SK-N-MC (cell line): Measurements from ENCODE around the gene CBLN1.

Experiments
- DNase-seq: peaks from one replicate; pipeline ENCODE4 v3.0.0-alpha.2; 2011; ENCODE audit warnings: low read depth, low spot score
- H3K27ac ChIP-seq: fragments of 200-600 bp; sonication (generic); 2 replicates; pipeline ENCODE4 v1.5.1; 2016; ENCODE audit warnings: mixed run types
- H3K36me3 ChIP-seq: fragments of 200-600 bp; sonication (generic); 2 replicates; pipeline ENCODE4 v1.6.1; 2017; ENCODE audit warnings: antibody characterized with exemption, low read length, mixed read lengths; ENCODE audit not compliant: insufficient read depth
- H3K4me3 ChIP-seq: fragments of 200-600 bp; sonication (generic); 2 replicates; pipeline ENCODE4 v1.5.1; 2016
- H3K9ac ChIP-seq: fragments of 200-600 bp; sonication (generic); 2 replicates; pipeline ENCODE4 v1.8.0; 2017; ENCODE audit warnings: mixed run types, mixed read lengths; ENCODE audit not compliant: insufficient read length
- H3K9me3 ChIP-seq: fragments of 200-600 bp; sonication (generic); 2 replicates; pipeline ENCODE4 v1.6.1; 2017; ENCODE audit warnings: low read depth, mild to moderate bottlenecking, antibody characterized with exemption, low read length, moderate library complexity, mixed read lengths
- EZH2 ChIP-seq: fragments of 200-600 bp; sonication (generic); IDR thresholded peaks from one replicate; pipeline ENCODE4 v1.6.1; 2017; ENCODE audit warnings: antibody characterized with exemption
- FOXP2 ChIP-seq: optimal IDR thresholded peaks from 2 replicates; pipeline ENCODE3; 2011; ENCODE audit warnings: mild to moderate bottlenecking, moderate library complexity; ENCODE audit not compliant: insufficient read depth; ENCODE audit errors: extremely low read length, control extremely low read depth
- POLR2AphosphoS5 ChIP-seq: IDR thresholded peaks from 2 replicates; pipeline ENCODE4 v1.6.1; 2012; ENCODE audit warnings: mild to moderate bottlenecking, low read depth, low read length, borderline replicate concordance

CBLN1 gene

GRCh38 chr16:49280105-49280741 lies 1.4 kb downstream of the CBLN1 start:
- Histone ChIP-seq H3K4me3 (no peak overlapping the region), H3K27ac (no peak overlapping the region), H3K9me3 (no peaks in the 10 kb centered on the region), H3K36me3 (no peaks in the 10 kb centered on the region), H3K9ac (no peak overlapping the region)
- TF ChIP-seq POLR2AphosphoS5 (no peak), FOXP2 (no peak), EZH2 (no peak)
- DNase-seq: no peak

DNA sequence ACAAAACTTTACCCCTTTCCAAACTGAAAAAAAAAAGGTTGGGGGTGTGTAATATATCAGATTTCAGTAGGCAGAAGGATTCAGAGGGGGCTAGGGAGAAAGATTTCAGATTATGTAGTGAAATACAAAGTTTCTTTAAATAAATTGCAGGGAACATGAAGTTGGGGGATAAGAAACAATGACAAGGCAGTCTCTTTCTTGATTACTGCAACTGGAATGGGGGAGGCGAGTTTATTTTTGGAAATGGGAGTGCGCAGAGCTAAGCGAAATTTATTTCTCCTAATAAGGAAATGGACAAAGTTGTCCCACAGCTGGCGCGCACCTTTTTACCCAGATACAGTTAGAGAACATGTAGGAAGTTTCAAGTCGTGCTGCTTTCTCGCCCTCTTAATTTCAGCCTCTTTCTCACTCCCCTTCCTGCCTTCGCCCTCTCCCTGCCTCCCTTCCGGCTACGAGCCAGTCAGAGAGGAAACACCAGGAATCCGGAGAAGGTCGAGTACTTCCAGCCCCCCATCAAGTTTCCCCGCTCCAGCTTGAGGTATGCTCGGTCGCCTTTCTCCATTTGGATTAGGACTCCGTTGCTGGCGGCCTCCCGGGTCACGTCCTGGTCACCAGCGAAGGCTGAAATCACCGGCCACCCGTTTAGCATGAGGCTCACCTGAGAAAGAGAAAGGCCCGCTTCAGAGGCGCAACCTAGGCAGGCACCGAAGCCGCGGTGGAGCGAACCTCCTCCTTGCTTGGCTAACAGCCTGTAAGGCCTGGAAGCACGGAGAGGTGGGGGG lies 2.5 kb downstream of the CBLN1 start:
- Histone ChIP-seq H3K4me3 (no peak overlapping the region), H3K9me3 (no peaks in the 10 kb centered on the region), H3K9ac (no peak overlapping the region), H3K36me3 (no peaks in the 10 kb centered on the region), H3K27ac (no peak overlapping the region)
- TF ChIP-seq POLR2AphosphoS5 (no peak), FOXP2 (no peak), EZH2 (no peak)
- DNase-seq: no peak

GRCh38 chr16:49278567-49278827 lies 3.1 kb downstream of the CBLN1 start:
- Histone ChIP-seq H3K9ac (no peak overlapping the region), H3K9me3 (no peaks in the 10 kb centered on the region), H3K36me3 (no peaks in the 10 kb centered on the region), H3K27ac (no peak overlapping the region), H3K4me3 (no peak overlapping the region)
- TF ChIP-seq POLR2AphosphoS5 (no peak), FOXP2 (no peak), EZH2 (no peak)
- DNase-seq: no peak

DNA sequence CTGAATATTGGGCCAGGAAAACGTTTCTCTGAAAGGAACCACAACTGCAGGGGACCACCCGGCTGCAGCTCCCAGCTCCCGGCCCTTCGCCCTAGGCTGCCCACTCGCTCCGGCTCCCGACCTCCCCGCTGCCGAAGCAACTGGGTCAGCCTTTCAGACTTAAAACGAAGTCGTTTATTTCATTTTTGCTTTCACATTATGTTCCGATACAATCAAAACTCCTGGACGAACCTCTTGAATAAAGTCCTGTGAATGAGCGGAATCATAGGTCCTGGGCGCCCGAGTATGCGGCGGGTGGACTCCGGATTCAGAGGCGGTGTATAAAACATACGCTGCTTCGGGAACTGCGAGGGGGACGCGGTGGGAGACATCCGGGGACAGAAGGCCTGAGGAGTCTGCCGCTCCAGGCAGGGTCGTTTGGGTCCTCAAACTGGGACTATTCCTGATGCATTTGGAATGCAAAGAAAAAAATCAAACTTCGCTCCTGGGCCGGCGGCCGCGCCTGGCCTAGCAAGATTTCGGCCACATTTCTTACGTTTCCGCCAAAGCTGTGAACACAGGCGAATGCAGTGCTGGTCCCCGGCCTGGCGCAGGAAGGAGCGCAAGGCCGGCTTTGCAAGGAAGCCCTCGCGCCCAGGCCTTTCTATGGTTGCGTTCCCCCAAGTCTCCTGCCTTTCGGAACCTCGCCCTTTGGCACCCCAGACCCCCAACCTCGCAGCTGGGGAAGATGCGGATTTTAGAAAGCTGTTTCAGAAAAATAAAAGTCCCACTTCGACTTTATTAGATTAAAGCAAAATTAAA lies 3.7 kb downstream of the CBLN1 start:
- Histone ChIP-seq H3K4me3 (no peak overlapping the region), H3K9me3 (no peaks in the 10 kb centered on the region), H3K27ac (no peak overlapping the region), H3K9ac (no peak overlapping the region), H3K36me3 (no peaks in the 10 kb centered on the region)
- TF ChIP-seq POLR2AphosphoS5 (no peak), FOXP2 (no peak), EZH2 (no peak)
- no peak for DNase-seq

DNA sequence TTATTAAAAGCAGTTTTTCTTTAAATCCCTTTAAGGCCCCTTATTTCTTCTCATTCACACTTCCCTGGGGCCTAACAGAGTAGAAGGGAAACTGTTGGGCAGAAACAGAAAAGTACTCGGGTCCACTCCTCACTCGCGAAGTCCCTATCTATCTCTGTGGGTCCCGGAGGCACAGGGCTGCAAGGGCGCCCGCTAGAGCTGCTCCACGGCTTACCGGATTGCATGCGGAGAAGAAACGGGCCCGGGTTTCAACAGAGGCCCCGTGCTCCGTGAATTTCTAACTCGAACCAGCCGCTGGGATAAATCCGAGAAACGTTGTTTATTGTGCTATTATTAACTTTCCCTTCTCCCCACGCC lies 4.3 kb downstream of the CBLN1 start:
- no peaks in the 10 kb centered on the region for H3K36me3 ChIP-seq
- DNase-seq: no peak
- H3K9ac ChIP-seq: no peak overlapping the region
- no peak overlapping the region for H3K4me3 ChIP-seq
- no peaks in the 10 kb centered on the region for H3K9me3 ChIP-seq
- no peak overlapping the region for H3K27ac ChIP-seq
- TF ChIP-seq POLR2AphosphoS5 (no peak), EZH2 (no peak), FOXP2 (no peak)

DNA sequence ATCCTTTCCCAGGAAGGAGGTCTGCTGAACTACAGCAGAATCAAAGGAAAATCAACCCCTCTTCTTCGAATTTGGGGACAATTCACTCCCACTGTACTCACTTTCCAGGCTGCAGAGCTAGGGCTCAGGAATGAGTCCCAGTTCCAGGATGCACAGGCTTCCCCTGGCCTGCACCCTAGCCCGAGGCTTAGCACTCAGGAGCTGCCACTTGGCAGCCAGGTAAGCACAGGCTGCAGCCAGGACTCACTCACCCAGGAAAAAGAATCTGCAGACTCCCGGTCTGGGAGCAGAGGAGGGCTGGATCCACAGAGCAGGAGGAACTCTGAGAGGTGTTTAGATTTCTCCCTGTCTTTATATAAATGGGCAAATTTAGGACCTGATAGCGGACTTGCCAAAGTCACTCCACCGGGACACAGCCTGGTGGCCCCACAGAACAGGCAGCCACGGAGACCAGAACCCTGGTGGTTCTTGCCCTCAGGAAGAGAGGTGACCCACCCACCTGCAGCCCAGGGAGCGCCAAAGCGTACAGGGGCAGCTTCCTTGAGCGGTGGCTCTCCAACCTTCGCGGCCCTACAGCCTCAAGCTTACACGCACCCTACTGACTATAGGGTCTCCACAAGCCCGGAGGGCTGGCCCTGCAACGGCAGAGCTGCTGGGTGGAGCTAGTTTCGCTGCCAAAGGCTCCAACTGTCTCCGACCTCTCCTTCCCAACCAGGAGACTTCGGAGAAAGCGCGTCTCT lies 4.8 kb downstream of the CBLN1 start:
- no peaks in the 10 kb centered on the region for H3K9me3 ChIP-seq

GRCh38 chr16:49275870-49276269 lies 5.8 kb downstream of the CBLN1 start:
- TF ChIP-seq POLR2AphosphoS5 (no peak), EZH2 (no peak), FOXP2 (no peak)

More for the DNA sequence above, 4.8 kb downstream of the CBLN1 start:
- Histone ChIP-seq H3K9ac (no peak overlapping the region), H3K36me3 (no peaks in the 10 kb centered on the region), H3K27ac (no peak overlapping the region), H3K4me3 (no peak overlapping the region)
- DNase-seq: no peak
- TF ChIP-seq EZH2: no peak
- no peak for TF ChIP-seq FOXP2
- TF ChIP-seq POLR2AphosphoS5: no peak

GRCh38 chr16:49275050-49275730 lies 6.4 kb downstream of the CBLN1 start:
- TF ChIP-seq EZH2 (no peak), FOXP2 (no peak), POLR2AphosphoS5 (no peak)
- no peak for DNase-seq
- Histone ChIP-seq H3K4me3 (no peak overlapping the region), H3K9ac (no peak overlapping the region), H3K27ac (no peak overlapping the region), H3K36me3 (no peaks in the 10 kb centered on the region), H3K9me3 (no peaks in the 10 kb centered on the region)

More at GRCh38 chr16:49275870-49276269, 5.8 kb downstream of the CBLN1 start:
- H3K4me3 ChIP-seq: no peak overlapping the region
- H3K9ac ChIP-seq: no peak overlapping the region
- DNase-seq: no peak
- H3K36me3 ChIP-seq: no peaks in the 10 kb centered on the region
- no peak overlapping the region for H3K27ac ChIP-seq
- no peaks in the 10 kb centered on the region for H3K9me3 ChIP-seq
